HepG2 (cell line): ENCODE results near the gene FAM83C. TPM values are rescaled to one million over a fixed set of nuclear protein-coding genes. Genes with fewer than 3 reads are reported as not detected.

Experiments
- ELF1 ChIP-seq: sonication (generic); formaldehyde crosslinking; IDR thresholded peaks from 2 replicates; pipeline ENCODE4 v1.4.0; 2020; ENCODE audit warnings: missing genetic modification reagents
- FOXM1 ChIP-seq: sonication (generic); formaldehyde crosslinking; IDR thresholded peaks from 2 replicates; pipeline ENCODE4 v1.5.0; 2020; ENCODE audit warnings: missing genetic modification reagents
- GABPB1 ChIP-seq: IDR thresholded peaks from 2 replicates; pipeline ENCODE4 v1.6.1; 2016; ENCODE audit warnings: mild to moderate bottlenecking, missing genetic modification reagents, moderate library complexity, missing compliant biosample characterization
- MLLT10 ChIP-seq: sonication (generic); formaldehyde crosslinking; IDR thresholded peaks from 2 replicates; pipeline ENCODE4 v1.4.0; 2020; ENCODE audit warnings: missing genetic modification reagents
- NFE2L1 ChIP-seq: sonication (generic); formaldehyde crosslinking; IDR thresholded peaks from 2 replicates; pipeline ENCODE4 v1.4.0; 2020; ENCODE audit warnings: missing genetic modification reagents, mild to moderate bottlenecking, borderline replicate concordance
- SIN3A ChIP-seq: IDR thresholded peaks from 2 replicates; pipeline ENCODE4 v1.6.1; 2011; ENCODE audit warnings: low read depth, mild to moderate bottlenecking, control low read depth, low read length, borderline replicate concordance
- TBX2 ChIP-seq: sonication (generic); formaldehyde crosslinking; IDR thresholded peaks from 2 replicates; pipeline ENCODE4 v1.5.0; 2020; ENCODE audit warnings: missing genetic modification reagents, mild to moderate bottlenecking, borderline replicate concordance
- TCF12 ChIP-seq, 2 experiments: fragments of 450-650 bp in 1 of 2; sonication (generic) in 1 of 2; formaldehyde crosslinking in 1 of 2; IDR thresholded peaks; 2 replicates each; pipeline versions ENCODE4 v1.6.1 to v1.8.0; 2017 to 2022; ENCODE audit warnings: antibody characterized with exemption in 1 of 2, mild to moderate bottlenecking in 1 of 2, missing genetic modification reagents in 1 of 2, moderate library complexity in 1 of 2
- TSC22D2 ChIP-seq: sonication (generic); formaldehyde crosslinking; IDR thresholded peaks from 2 replicates; pipeline ENCODE4 v1.5.1; 2020; ENCODE audit warnings: missing genetic modification reagents, mild to moderate bottlenecking, borderline replicate concordance
- ZNF230 ChIP-seq: sonication (generic); formaldehyde crosslinking; IDR thresholded peaks from 2 replicates; pipeline ENCODE4 v1.4.0; 2020; ENCODE audit warnings: mild to moderate bottlenecking, missing genetic modification reagents
- ZNF263 ChIP-seq: sonication (generic); formaldehyde crosslinking; IDR thresholded peaks from 2 replicates; pipeline ENCODE4 v1.4.0; 2020; ENCODE audit warnings: missing genetic modification reagents
- ZNF329 ChIP-seq: sonication (generic); formaldehyde crosslinking; IDR thresholded peaks from 2 replicates; pipeline ENCODE4 v1.9.0; 2021; ENCODE audit warnings: low read depth, mild to moderate bottlenecking, missing genetic modification reagents
- ZNF557 ChIP-seq: sonication (generic); formaldehyde crosslinking; IDR thresholded peaks from 2 replicates; pipeline ENCODE4 v1.4.0; 2020; ENCODE audit warnings: missing genetic modification reagents
- polyA plus RNA-seq, 8 experiments: library from polyadenylated mRNA; depleted of rRNA in 3 of 8; stranded (reverse) in 7 of 8; unstranded in 1 of 8; fragments of >200 nt; fragmentation: Illumina TruSeq in 4 of 8; extraction: Trizol in 4 of 8; gene quantifications; 2 replicates each; pipeline versions ENCODE4 v1.2.1 to v1.2.3, GENCODE V29; 2011 to 2016; ENCODE audit warnings: low read depth in 4 of 8, missing spikeins in 1 of 8, mixed read lengths in 1 of 8; ENCODE audit not compliant: insufficient read depth in 1 of 8
- total RNA-seq, 5 experiments: library from RNA; depleted of rRNA; stranded (reverse); fragments of >200 nt; fragmentation: Illumina TruSeq; extraction: Trizol; gene quantifications; 2 replicates each; pipeline ENCODE4 v1.2.3, GENCODE V29; 2016; ENCODE audit warnings: low read depth in 1 of 5
- TF ChIP-seq, protein P1 (sequence below), 2 experiments: fragments of 450-650 bp in 1 of 2; sonication (generic) in 1 of 2; formaldehyde crosslinking in 1 of 2; IDR thresholded peaks; 2 replicates each; pipeline versions ENCODE4 v1.6.1 to v1.8.0; 2016 to 2022; ENCODE audit warnings: antibody characterized with exemption in 1 of 2, mild to moderate bottlenecking in 1 of 2, missing genetic modification reagents in 1 of 2
- TF ChIP-seq, protein P2 (sequence below): sonication (generic); formaldehyde crosslinking; IDR thresholded peaks from 2 replicates; pipeline ENCODE4 v1.5.0; 2020; ENCODE audit warnings: mild to moderate bottlenecking, missing genetic modification reagents, borderline replicate concordance
- TF ChIP-seq, protein P3 (sequence below): sonication (generic); formaldehyde crosslinking; IDR thresholded peaks from 2 replicates; pipeline ENCODE4 v1.8.1; 2023; ENCODE audit warnings: mild to moderate bottlenecking, inconsistent platforms, moderate library complexity, missing genetic modification reagents, borderline replicate concordance

FAM83C gene
- total and polyA plus RNA-seq, 2 of the 13 experiments (the other 11 are each of a cell fraction or from before 2014, with no cell fraction given): 0.04 TPM; not detected in 1

GRCh38 chr20:35305682-35306556, 13.7 kb upstream of the FAM83C start (continued):
- TF ChIP-seq SIN3A (no peak), GABPB1 (CRISPR knock-in tag) (peak; percentile 60; the same call in 1 of the 2 replicates), ZNF329 (CRISPR knock-in tag) (no peak), NFE2L1 (CRISPR knock-in tag) (no peak), ELF1 (CRISPR knock-in tag) (peak; percentile 23; the same call in 1 of the 2 replicates), MLLT10 (CRISPR knock-in tag) (no peak), TSC22D2 (CRISPR knock-in tag) (no peak), TBX2 (CRISPR knock-in tag) (peak; percentile 84), ZNF230 (CRISPR knock-in tag) (no peak), FOXM1 (CRISPR knock-in tag) (no peak), ZNF263 (CRISPR knock-in tag) (no peak), ZNF557 (CRISPR knock-in tag) (no peak), TCF12 (IDR thresholded peaks at IDR 0.05) (no peak), TCF12 (CRISPR knock-in tag; IDR thresholded peaks at IDR 0.05) (no peak)
- TF ChIP-seq, protein P1, sequence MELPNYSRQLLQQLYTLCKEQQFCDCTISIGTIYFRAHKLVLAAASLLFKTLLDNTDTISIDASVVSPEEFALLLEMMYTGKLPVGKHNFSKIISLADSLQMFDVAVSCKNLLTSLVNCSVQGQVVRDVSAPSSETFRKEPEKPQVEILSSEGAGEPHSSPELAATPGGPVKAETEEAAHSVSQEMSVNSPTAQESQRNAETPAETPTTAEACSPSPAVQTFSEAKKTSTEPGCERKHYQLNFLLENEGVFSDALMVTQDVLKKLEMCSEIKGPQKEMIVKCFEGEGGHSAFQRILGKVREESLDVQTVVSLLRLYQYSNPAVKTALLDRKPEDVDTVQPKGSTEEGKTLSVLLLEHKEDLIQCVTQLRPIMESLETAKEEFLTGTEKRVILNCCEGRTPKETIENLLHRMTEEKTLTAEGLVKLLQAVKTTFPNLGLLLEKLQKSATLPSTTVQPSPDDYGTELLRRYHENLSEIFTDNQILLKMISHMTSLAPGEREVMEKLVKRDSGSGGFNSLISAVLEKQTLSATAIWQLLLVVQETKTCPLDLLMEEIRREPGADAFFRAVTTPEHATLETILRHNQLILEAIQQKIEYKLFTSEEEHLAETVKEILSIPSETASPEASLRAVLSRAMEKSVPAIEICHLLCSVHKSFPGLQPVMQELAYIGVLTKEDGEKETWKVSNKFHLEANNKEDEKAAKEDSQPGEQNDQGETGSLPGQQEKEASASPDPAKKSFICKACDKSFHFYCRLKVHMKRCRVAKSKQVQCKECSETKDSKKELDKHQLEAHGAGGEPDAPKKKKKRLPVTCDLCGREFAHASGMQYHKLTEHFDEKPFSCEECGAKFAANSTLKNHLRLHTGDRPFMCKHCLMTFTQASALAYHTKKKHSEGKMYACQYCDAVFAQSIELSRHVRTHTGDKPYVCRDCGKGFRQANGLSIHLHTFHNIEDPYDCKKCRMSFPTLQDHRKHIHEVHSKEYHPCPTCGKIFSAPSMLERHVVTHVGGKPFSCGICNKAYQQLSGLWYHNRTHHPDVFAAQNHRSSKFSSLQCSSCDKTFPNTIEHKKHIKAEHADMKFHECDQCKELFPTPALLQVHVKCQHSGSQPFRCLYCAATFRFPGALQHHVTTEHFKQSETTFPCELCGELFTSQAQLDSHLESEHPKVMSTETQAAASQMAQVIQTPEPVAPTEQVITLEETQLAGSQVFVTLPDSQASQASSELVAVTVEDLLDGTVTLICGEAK (IDR thresholded peaks at IDR 0.05): no peak
- TF ChIP-seq, protein P1 (CRISPR knock-in tag; IDR thresholded peaks at IDR 0.05): no peak
- TF ChIP-seq, protein P2, sequence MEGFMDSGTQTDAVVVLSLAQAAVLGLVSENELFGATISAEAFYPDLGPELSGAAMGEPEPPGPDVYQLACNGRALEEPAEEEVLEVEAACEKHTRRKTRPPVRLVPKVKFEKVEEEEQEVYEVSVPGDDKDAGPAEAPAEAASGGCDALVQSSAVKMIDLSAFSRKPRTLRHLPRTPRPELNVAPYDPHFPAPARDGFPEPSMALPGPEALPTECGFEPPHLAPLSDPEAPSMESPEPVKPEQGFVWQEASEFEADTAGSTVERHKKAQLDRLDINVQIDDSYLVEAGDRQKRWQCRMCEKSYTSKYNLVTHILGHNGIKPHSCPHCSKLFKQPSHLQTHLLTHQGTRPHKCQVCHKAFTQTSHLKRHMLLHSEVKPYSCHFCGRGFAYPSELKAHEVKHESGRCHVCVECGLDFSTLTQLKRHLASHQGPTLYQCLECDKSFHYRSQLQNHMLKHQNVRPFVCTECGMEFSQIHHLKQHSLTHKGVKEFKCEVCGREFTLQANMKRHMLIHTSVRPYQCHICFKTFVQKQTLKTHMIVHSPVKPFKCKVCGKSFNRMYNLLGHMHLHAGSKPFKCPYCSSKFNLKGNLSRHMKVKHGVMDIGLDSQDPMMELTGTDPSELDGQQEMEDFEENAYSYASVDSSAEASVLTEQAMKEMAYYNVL: no peak
- TF ChIP-seq, protein P3, sequence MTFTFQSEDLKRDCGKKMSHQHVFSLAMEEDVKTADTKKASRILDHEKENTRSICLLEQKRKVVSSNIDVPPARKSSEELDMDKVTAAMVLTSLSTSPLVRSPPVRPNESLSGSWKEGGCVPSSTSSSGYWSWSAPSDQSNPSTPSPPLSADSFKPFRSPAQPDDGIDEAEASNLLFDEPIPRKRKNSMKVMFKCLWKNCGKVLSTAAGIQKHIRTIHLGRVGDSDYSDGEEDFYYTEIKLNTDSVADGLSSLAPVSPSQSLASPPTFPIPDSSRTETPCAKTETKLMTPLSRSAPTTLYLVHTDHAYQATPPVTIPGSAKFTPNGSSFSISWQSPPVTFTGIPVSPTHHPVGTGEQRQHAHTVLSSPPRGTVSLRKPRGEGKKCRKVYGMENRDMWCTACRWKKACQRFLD (CRISPR knock-in tag): no peak
